ENCODE measurements around the gene MTREX. TPM values are rescaled to one million over a fixed set of nuclear protein-coding genes. Genes with fewer than 3 reads are reported as not detected.

The MTREX gene
- total and polyA plus RNA-seq, 2 experiments from 2014 or later = 19.0 to 66.0 TPM

DNA sequence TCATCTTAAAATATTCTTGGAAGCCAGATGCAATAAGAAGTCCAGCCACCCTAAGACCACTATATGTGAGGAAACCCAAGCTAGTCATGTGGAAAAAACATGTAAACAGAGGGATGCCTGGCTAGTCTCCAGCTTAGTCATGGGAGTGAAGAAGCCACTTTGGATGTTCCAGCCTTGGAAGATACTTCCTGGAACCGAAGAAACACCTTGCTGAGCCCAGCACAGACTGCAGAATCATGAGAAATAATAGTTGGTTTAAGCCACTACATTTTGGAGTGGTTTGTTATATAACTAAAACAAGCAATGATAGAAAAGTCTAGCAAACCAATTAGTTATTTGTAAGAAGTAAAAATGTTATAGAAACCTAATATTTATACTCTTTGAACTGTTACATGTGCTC is 12.9 kb upstream of the MTREX start:
- WGBS (ENCODE audit: low lambda C conversion rate, missing lambda C conversion rate) = 97% methylated on average over 1 of the region's 1 CpG
- Histone ChIP-seq H2AFZ (no peak overlapping the region), H3K4me3 (no peak overlapping the region), H3K4me2 (no peak overlapping the region), H3K79me2 (peaks cover 43% of the 10 kb centered on the region), H3K27me3 (no peaks in the 10 kb centered on the region), H3K9me2 (replicated peaks; ENCODE audit: insufficient read depth) (no peaks in the 10 kb centered on the region), H3K27ac (no peak overlapping the region), H3K9me3 (ENCODE audit: low read depth) (no peaks in the 10 kb centered on the region), H4K20me1 (ENCODE audit: insufficient read depth, poor library complexity, severe bottlenecking) (no peaks in the 10 kb centered on the region), H3K36me3 (replicated peaks; ENCODE audit: insufficient read depth, low read depth) (peaks cover 9% of the 10 kb centered on the region), H3K4me1 (ENCODE audit: insufficient read depth) (no peaks in the 10 kb centered on the region)
- DNase-seq (ENCODE audit: low spot score) = no peak
- TF ChIP-seq EZH2 (IDR thresholded peaks at IDR 0.05; ENCODE audit: borderline replicate concordance) (no peak), EZH2phosphoT487 (IDR thresholded peaks at IDR 0.05; ENCODE audit: low read depth, severe bottlenecking, unreplicated experiment) (no peak)
- TF ChIP-seq, protein P1, sequence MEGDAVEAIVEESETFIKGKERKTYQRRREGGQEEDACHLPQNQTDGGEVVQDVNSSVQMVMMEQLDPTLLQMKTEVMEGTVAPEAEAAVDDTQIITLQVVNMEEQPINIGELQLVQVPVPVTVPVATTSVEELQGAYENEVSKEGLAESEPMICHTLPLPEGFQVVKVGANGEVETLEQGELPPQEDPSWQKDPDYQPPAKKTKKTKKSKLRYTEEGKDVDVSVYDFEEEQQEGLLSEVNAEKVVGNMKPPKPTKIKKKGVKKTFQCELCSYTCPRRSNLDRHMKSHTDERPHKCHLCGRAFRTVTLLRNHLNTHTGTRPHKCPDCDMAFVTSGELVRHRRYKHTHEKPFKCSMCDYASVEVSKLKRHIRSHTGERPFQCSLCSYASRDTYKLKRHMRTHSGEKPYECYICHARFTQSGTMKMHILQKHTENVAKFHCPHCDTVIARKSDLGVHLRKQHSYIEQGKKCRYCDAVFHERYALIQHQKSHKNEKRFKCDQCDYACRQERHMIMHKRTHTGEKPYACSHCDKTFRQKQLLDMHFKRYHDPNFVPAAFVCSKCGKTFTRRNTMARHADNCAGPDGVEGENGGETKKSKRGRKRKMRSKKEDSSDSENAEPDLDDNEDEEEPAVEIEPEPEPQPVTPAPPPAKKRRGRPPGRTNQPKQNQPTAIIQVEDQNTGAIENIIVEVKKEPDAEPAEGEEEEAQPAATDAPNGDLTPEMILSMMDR (IDR thresholded peaks at IDR 0.05; ENCODE audit: poor library complexity) = no peak

- H3K27ac ChIP-seq = no peak overlapping the region
- no peaks in the 10 kb centered on the region for H3K9me2 ChIP-seq (replicated peaks; ENCODE audit: insufficient read depth)
- no peak for DNase-seq (ENCODE audit: low spot score)
- no peaks in the 10 kb centered on the region for H3K27me3 ChIP-seq
- no peak overlapping the region for H3K4me3 ChIP-seq
- TF ChIP-seq, protein P1 (IDR thresholded peaks at IDR 0.05; ENCODE audit: poor library complexity) = no peak
- TF ChIP-seq EZH2phosphoT487 (IDR thresholded peaks at IDR 0.05; ENCODE audit: low read depth, severe bottlenecking, unreplicated experiment) (no peak), EZH2 (IDR thresholded peaks at IDR 0.05; ENCODE audit: borderline replicate concordance) (no peak)
- no peak overlapping the region for H3K4me2 ChIP-seq
- peaks cover under 1% of the 10 kb centered on the region for H4K20me1 ChIP-seq (ENCODE audit: insufficient read depth, poor library complexity, severe bottlenecking)
- H3K36me3 ChIP-seq (replicated peaks; ENCODE audit: insufficient read depth, low read depth) = no peaks in the 10 kb centered on the region
- WGBS (ENCODE audit: low lambda C conversion rate, missing lambda C conversion rate) = 100% methylated on average over 2 of the region's 2 CpGs
- peaks cover 13% of the 10 kb centered on the region for H3K4me1 ChIP-seq (ENCODE audit: insufficient read depth)
- H3K79me2 ChIP-seq = peaks cover 88% of the 10 kb centered on the region
- H2AFZ ChIP-seq = no peak overlapping the region
- H3K9me3 ChIP-seq (ENCODE audit: low read depth) = no peaks in the 10 kb centered on the region
Observed at GRCh38 chr5:55300890-55301289, 6.9 kb upstream of the MTREX start.

- TF ChIP-seq, protein P1 (IDR thresholded peaks at IDR 0.05; ENCODE audit: poor library complexity) = no peak
- no peak for TF ChIP-seq EZH2phosphoT487 (IDR thresholded peaks at IDR 0.05; ENCODE audit: low read depth, severe bottlenecking, unreplicated experiment)
- TF ChIP-seq EZH2 (IDR thresholded peaks at IDR 0.05; ENCODE audit: borderline replicate concordance) = no peak
Observed at GRCh38 chr5:55303238-55303690, 4.5 kb upstream of the MTREX start.

More at GRCh38 chr5:55303238-55303690, 4.5 kb upstream of the MTREX start:
- 83% methylated on average over 4 of the region's 4 CpGs for WGBS (ENCODE audit: low lambda C conversion rate, missing lambda C conversion rate)
- H3K27me3 ChIP-seq = no peaks in the 10 kb centered on the region
- H3K4me3 ChIP-seq = no peak overlapping the region
- no peak for DNase-seq (ENCODE audit: low spot score)
- peaks cover 18% of the 10 kb centered on the region for H3K4me1 ChIP-seq (ENCODE audit: insufficient read depth)
- H3K36me3 ChIP-seq (replicated peaks; ENCODE audit: insufficient read depth, low read depth) = no peaks in the 10 kb centered on the region
- no peak overlapping the region for H3K27ac ChIP-seq
- no peaks in the 10 kb centered on the region for H3K9me3 ChIP-seq (ENCODE audit: low read depth)
- no peak overlapping the region for H2AFZ ChIP-seq
- no peak overlapping the region for H3K4me2 ChIP-seq
- H4K20me1 ChIP-seq (ENCODE audit: insufficient read depth, poor library complexity, severe bottlenecking) = peaks cover 8% of the 10 kb centered on the region
- no peaks in the 10 kb centered on the region for H3K9me2 ChIP-seq (replicated peaks; ENCODE audit: insufficient read depth)
- H3K79me2 ChIP-seq = peaks cover 84% of the 10 kb centered on the region

All from hepatocyte (in vitro differentiated cells).